HL-60/S4 treated with phorbol 12-myristate 13-acetate at 8.2 ng/mL for 4 days and 3 days (cell line): ENCODE data around the gene C20orf144.

ENCODE experiments used
- in situ Hi-C: fragments of 300-500 bp; cut with MboI; formaldehyde crosslinking; loops from 2 replicates; pipeline ENCODE4 v1.15.0; 2022; ENCODE audit warnings: low sequenced_read_pairs

The C20orf144 gene

DNA sequence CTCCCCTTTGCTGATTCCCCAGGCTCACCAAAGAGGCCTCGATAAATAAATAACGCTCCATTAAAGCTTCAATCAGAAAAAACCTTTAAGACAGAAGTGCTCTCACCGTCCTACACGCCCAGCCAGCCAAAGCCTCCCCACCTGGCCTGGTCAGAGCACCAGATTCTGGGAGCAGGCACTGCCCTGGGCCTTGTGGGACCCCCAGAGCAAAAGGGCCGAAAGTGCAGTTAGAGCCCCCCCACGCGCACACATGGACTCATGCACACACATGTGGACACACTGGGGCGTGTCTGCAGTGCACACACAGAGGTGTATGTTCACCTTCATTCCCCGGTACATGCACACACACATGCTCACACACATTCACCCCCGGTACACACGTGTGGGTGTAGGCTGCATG is 14.0 kb downstream of the C20orf144 start:
- in situ Hi-C loops: no loop called here

DNA sequence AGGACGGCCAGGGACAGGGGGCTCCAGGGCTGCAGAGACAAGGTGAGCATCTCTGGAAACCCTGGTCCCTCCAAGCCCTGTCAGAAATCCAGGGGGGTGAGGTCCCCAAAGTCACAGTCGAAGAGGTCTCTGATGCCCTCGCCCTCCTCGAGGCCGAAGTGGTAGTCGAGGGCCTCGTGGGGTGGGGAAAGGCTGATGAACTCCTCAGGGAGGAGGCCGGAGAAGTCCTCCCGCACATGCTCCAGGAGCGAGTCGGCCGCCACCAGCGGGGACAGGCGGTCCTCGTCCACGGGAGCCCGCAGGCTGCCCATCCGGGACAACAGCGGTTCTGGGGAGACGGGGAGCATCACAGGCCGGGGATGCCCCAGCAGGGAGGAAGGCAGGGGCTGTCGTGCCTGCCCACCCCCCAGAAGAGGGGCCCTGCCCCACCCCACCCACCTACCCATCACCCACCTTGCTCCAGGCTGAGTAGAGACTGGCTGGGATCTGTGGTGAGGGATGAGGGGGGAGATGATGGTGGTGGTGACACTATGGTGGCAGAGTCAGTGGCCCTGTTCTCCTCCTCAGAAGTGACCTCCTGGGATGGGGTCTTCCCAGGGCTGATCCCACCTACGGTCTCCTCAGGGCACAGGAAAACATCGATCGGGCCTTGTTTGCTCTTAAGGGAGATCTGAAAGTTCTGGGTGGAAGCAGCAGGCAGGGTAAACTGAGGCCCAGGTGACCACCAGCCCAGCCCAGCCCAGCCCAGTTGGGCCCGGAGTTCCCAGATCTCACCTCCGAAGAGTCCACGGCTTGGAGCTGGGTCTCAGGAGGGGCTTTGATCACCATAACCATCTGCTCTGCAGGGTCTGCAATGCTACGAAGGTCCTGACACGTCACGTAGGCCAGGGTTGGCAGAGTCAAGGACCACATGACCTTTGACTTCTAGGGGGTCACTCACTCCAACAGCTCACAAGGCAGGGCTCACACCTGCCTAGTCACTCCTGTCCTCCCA is 14.8 kb downstream of the C20orf144 start:
- in situ Hi-C loops: no loop called here

DNA sequence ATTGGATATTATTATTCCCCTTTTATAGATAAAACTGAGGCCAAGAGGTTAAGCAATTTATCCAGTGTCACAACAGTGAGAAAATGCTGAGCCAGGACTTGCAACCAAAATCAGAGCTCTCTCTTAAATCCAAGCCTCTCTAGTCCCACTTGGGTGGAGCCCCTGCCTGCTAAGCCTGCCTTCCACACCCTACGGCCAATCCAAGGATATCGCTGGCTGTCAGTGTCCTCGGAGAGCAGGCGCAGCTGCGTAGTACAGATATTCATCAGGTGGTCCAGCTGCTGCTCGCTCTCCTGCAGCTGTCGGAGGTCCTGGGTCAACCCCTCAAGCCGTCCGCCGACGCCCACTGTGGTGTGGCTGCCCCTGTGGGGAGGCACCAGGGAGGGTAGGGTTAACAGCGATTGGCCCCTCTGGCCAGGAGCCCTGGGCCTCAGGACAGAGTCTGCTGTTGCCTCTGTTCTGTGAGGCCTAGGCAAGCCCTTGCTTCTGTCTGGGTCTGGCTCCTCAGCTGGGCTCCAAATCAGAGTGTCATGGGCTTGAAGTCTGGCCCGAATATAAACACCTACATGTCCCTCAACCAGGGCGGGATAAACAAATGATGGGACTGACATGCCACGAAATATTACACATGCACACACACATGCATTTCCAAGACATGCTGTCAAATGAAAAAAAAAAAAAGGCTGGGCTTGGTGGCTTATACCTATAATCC is 16.0 kb downstream of the C20orf144 start:
- in situ Hi-C loops: no loop called here

DNA sequence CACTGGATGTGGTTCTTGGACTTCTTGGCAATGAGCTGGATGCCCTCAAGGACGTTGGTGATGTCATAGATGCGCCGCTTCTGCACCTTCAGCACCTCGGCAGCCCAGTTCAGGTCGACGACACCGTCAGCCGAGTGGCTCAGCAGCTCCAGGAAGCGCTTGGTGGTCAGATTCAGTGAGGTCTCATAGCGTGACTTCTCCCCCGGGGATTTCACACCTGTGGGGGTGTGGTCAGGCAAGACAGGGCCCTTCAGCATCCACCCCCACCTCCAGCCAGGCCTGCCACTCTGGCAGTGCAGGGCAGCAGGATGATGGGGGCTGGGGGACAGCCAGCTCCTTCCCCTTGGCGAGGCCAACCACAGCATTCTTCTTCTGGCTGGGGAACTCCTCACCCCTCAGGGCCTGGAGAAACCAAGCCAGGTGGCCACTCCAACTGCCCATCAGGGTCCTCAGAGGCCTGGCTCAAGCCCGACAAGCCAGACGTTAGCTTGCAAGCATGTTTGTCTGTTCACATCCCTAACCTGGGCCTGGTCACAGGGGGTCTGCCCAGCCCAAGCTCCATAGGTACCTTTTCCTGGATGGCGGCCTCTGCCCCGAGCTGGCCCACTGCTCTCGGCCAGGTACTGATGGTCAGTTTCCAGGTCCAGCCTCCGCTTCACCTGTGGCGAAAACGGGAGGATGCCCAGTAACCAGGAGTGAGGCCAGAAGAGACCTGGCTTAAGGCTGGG is 17.8 kb downstream of the C20orf144 start:
- in situ Hi-C loops: no loop called here

DNA sequence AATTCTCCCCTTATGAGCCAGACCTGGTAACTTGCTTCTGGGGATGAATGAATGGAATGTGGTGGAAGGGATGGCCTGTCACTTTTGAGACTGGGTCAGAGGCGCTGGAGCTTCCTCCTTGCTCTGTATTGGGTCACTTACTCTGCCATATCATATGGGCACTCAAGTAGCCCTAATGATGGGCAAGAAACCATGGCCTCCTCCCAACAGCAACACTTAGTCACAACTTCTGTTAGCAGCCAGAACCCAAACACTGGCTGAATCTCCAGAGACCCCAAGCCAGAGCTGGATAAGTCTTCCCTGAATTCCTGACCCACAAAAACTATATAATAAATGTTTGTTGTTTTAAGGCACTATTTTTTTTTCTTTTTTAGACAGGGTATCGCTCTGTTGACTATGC is 18.6 kb downstream of the C20orf144 start:
- in situ Hi-C loops: no loop called here

DNA sequence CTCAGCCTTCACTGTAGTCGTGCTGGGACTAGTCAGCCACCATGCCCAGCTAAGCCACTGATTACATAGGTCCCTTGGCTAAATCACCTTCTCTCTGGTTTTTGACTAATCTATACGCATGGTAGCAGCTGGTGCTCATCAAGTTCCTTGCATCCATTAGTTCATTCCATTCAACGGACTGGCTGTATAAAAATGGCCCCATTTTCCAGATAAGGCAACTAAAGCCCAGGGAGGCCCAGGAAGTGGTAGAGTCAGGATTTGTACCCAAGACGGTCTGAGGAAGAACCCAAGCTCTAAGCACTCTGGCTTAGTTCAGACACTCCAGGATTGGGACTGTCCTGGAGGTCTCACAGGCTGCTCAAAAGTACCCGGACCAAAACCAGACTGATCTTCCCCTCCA is 19.2 kb downstream of the C20orf144 start:
- in situ Hi-C loops: no loop called here

DNA sequence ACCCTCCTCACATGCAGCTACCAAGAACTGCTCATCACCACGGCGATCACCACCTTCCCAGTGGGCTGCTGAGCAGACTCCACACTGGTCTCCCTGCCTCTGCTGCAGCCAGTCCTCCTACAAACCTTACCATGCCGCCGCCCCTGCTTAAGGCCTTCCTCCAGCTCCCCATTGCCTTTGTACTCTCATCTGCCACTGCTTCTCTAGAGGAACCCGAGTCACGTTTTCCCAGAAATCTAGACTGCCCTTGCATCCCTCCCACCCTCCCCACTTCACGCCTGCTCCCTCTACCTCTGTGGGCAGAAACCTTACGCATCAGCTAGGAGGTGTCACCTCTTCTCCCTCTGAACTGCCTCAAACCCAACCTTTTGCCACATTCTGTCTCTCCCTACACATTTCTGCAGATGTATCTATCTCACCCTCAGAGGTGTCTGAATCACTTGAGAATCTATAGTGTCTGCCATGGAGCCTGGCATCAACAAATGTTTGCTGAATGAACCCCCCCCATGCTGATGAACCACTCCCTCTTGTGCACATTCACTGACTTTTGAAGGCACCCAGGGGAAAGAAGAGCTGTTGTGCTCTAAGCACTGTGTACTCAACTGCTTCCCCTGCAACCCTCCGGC is 19.7 kb downstream of the C20orf144 start:
- in situ Hi-C loops: no loop called here

DNA sequence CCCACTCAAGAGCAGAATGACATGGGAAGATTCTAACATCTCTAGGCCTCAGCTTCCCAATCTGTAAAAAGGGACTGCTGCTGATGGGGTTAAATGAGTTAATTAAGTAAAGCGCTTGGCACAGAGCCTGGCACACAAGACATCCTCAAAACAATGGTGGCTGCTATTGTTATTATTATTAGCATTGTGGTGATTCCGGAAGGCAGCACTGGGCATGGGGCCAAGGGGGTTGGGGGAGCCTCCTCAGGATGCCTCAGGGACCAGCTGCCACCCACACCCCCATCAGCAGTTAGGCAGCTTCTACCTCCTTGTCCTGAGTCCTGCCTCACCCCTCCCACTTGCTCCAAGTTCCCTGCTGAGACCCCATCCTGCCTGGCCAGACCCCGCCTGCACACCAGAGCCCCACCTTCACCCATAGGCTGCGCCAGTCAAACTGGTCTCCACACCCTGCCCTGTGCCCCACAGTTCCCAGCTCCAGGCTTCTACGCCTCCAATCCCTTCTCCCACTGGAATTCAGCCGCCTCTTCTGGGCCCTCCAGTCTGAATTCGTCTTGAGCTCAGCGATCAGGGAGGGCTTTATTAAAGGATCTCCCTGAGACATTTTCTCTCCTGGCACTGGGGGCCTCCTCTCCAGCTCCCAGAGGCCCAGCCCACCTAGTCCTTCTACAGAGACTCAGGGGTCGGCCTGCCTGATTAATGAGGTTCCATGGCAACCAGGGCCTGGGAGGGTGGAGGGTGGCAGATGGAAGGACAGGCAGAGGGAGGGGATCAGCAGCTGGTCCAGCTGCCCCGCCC is 22.6 kb downstream of the C20orf144 start:
- in situ Hi-C loops: no loop called here

DNA sequence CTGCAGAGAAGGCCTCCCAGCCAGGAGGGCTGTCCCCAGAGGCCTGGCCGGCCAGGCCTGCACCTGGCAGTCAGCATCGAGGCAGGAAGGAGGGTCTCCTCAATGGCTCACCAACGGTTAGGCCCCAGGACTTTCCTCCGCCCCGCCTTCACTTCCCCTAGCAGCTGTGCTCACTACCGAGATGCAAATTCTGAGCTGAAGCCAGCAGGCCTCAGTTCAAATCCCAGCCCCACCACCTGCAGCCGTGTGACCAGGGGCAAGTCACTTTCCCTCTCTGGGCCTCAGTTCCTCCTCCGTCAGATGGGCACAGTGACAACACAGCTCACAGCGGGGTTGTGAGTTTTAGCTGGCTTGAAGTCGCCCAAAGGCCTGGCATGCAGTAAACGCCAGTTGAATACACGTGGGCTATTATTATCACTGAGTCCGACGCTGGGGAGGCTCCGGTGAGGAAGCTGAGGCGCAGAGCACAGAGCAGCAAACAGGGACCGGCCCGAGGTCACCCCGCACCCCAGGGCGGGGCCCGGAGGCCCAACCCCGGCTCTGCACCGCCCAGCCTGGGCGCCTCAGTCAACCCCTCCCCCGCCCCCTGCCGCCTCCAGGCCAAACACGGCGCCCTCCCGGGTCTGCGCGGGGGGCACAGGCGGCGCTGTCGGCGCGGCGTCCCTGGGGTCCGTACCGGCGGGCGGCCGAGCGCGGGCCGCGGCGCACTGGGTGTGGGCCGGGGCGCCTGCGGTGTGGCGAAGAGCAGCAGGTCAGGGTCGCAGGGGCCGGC is 23.4 kb downstream of the C20orf144 start:
- in situ Hi-C loops: no loop called here

DNA sequence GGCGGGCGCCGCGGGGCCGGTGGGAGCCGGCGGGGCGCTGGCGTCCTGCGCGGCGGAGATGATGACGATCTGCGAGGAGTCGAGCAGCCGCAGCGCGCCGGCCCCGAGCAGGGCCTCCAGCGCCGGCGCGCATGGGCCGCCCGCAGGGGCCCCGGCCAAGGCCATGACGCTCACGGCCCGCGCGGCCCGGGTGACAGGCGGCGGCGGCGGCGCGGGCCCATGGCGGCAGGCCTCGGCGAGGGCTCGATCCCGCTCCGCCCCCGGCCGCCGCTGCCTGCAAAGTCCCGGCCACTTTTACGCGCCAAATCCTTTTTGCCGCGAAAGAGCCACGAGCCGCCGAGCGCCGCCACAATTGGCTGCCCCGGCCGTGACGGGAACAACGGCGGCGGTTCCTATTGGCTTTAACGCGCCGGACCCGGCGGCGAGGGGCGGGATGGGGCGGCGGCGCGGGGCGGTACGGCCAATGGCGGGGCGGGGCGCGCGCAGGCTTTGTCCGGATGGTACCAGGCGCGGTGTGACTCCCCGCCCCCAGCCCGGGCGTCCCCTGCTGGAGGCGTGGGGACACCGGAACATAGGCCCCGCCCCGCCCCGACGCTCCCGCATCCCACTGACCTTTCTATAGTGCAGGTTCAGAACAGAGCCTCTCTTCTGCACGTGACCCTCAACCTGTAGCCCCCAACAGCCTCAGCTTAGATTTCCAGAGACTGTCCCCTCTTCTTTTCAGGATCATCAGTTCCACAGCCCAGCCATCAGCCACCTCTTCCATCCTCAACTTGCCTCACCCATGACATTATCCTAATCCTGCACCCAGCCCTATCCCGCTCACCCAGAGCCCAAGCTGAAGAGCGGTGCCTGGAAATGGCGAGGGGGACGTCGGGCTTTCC is 24.2 kb downstream of the C20orf144 start, which contains the start of gene E2F1:
TSS of gene E2F1 (minus strand) at position 286 of the 884 bp plus-strand sequence. CDS start at position 165, 121 bp downstream.
- in situ Hi-C loops: no loop called here

DNA sequence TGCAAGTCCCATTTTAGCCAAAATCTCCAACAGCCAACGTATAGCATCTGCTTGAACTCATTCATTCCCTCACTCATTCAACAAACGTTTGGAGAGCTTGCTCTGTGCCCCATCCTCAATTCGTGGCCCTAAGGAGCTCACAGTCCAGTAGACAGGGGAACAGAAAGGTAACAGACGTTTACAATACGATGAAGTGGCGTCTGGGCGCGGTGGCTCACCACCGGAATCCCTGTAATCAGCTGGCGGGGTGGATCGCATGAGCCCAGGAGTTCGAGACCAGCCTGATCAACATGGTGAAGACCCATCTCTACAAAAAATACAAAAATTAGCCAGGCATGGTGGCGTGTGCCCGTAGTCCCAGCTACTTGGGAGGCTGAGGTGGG is 24.8 kb downstream of the C20orf144 start:
- in situ Hi-C loops: no loop called here

DNA sequence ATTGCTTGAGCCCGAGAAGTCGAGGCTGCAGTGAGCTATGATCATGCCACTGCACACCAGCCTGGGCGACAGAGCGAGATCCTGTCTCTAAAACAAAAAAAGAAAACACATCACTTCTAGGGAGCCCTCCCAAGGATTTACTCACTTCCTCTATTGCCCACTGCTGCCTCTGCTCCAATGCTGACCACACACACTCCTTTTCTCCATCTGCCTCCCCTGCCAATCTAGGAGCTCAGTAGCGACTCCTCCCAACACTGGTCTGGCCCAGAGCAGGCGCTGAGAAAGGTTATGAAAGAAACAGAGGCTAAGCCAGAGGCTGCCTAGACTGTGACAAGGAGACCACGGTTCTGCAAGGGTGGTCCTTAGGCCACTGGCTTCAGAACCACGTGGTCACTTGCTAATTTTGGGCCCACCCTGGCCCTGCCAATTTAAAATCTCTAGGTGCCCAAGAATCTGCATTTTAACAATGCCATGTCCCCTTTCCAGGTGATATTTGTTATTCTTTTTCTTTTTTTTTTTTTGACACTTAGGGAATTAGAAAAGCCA is 25.3 kb downstream of the C20orf144 start:
- in situ Hi-C loops: no loop called here

DNA sequence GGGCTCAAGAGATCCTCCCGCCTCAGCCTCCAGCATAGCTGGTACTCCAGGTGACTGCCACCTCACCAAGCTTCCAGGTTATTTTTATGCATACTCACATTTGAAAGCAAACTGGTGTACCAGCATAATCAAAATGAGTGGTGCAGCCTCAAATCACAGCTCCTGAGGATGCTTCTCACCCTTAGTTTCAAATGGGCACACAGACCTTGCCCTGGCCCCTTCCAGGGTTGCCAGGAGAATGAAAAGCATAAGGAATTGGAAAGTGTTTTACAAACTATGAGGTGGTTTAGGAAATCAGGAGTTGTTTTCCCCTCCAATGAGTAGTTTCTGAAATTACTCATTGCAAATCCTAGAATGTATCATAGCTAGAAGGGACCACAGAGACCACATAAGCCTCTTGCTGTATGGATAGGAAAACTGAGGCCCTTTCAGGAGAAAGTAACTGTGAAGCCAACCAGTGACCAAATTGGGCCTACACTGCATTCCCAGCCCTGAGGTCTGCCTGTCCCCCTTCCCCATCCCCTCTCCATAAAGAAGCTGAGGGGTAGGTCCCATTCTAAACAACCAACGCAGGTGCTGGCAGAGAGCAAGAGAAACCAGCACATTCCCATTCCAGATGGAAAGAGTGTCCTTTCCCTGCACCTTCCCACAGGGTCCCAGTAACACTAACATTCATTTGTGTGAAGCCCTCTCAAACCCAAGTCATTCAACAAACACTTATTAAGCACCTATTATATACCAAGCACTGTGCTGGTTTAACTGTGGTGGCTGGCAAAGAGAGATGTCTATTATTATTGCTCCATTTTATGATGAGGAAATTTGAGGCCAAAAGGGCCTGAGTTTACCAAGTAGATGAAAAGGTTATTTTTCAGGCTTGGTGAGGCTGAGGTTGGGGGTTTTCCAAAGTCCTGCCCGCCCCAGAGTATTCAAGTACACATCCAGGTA is 26.1 kb downstream of the C20orf144 start:
- in situ Hi-C loops: no loop called here

DNA sequence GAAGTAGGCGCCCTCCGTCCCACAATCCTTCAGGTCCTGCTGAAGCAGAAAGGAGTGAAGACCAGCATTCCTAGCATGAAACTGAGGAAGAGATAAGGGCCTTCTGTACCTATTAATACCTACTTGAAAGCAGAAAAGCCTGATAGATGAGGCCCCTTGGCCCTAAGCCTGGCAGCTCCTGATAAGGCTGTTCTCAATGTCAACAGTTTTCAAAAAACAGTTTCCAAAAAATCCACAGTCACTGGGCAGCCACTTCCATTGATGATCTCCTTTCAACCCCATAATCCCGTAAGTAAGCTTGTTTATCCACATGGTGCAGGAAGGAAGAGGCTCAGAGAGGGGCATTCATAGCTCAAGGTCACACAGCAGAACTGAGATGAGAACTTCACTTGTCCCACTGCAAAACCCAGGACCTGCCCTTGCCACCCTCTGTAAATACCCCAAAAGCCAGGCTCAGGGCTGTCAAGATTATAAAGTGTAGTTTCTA is 26.9 kb downstream of the C20orf144 start:
- in situ Hi-C loops: no loop called here

DNA sequence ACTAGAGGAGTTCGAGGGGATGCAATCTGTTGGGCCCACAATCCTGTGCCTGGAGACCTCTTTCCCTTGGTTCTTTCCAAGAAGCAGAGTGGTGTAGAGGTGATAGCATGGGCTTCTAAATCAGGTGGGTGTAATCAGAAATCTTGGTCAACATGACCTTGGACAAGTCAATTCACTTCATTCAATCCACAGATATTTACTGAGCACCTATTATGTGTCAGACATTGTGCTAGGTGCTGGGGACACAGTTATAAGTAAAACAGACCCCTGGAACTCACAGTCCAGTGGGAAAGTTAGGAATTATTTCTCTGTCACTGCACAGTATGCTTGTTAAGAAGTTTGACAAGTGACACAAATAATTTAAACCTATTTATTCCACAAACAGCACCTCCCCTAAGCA is 27.4 kb downstream of the C20orf144 start:
- in situ Hi-C loops: no loop called here

DNA sequence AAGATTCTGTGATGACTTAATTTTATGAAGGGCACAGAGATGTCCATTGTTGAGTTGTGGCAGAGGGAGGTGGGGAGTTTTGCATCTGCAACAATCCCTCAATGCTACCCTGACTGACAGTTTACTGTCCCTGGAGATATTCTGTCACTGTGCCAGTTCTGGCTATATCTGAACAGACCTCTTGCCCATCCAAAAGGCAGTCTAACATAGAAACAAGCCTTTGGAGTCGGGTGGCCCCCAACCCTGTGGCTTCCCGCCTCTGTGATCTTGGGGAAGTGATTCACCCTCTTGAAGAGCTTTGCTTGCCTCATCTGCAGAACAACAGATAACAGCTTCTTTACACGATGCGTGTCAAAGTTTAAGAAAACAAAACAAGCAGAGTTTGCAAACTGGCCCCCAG is 27.8 kb downstream of the C20orf144 start:
- in situ Hi-C loops: no loop called here

DNA sequence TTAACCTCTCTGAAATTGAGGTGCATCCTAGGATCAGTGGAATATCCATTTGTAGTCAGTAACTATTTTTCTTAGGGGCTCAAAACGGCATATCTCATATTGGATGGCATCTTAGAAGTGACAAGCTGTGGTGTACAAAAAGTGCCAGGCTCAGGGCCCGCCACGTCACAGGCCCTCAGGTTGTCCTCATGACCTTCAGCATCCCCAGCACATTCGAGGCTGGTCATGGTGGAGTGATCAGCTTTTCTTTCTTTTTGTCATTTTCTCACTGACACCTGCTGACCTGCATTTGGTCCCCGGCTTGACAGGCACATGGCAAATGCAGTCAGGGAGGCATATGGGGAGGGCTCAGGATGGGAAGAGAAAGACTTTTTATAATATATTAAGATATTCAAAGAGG is 31.2 kb downstream of the C20orf144 start:
- in situ Hi-C loops: no loop called here
